Stomach (tissue), 9 donors: ENCODE results near the gene WDR59. TPM values are rescaled to one million over a fixed set of nuclear protein-coding genes. Genes with fewer than 3 reads are reported as not detected.

Experiments used
- DNase-seq, 2 donors: peaks; one replicate each; pipeline versions ENCODE4 v3.0.0 to v3.0.0-alpha.2; 2013 to 2019
- H3K27ac ChIP-seq, 5 donors: fragments of 200-600 bp in 4 of 5; sonication (generic) in 4 of 5; one replicate each; pipeline ENCODE4 v1.5.1; 2013 to 2019; ENCODE audit warnings: mild to moderate bottlenecking in 1 of 5, moderate library complexity in 1 of 5
- H3K27me3 ChIP-seq, 3 donors: fragments of 200-600 bp; sonication (generic); one replicate each; pipeline ENCODE4 v1.5.1; 2017 to 2019; ENCODE audit warnings: mixed run types in 1 of 3
- H3K36me3 ChIP-seq, 4 donors: fragments of 200-600 bp; sonication (generic); 1 replicate in 3 of 4; 2 replicates in 1 of 4; pipeline ENCODE4 v1.5.1; 2016 to 2019
- H3K4me1 ChIP-seq, 4 donors: fragments of 200-600 bp; sonication (generic); one replicate each; pipeline ENCODE4 v1.5.1; 2016 to 2019
- H3K4me3 ChIP-seq, 4 donors: fragments of 200-600 bp; sonication (generic) in 3 of 4; one replicate each; pipeline ENCODE4 v1.5.1; 2016 to 2019; ENCODE audit warnings: mild to moderate bottlenecking in 1 of 4
- H3K9me3 ChIP-seq, 4 donors: fragments of 200-600 bp; sonication (generic); one replicate each; pipeline ENCODE4 v1.5.1; 2016 to 2019
- CTCF ChIP-seq, 7 experiments: fragments of 450-650 bp in 4 of 7; fragments of 200-600 bp in 3 of 7; sonication (generic) in 3 of 7; IDR thresholded peaks; one replicate each; pipeline ENCODE4 v1.5.1; 2016 to 2019; ENCODE audit warnings: antibody characterized with exemption in 7 of 7, control low read depth in 2 of 7, mild to moderate bottlenecking in 1 of 7
- EP300 ChIP-seq: sonication (generic); formaldehyde crosslinking; IDR thresholded peaks from one replicate; pipeline ENCODE4 v1.6.1; 2017; ENCODE audit warnings: antibody characterized with exemption
- POLR2A ChIP-seq, 4 donors: fragments of 450-650 bp; IDR thresholded peaks; one replicate each; pipeline ENCODE4 v1.6.1; 2016; ENCODE audit warnings: antibody characterized with exemption in 4 of 4, control low read depth in 2 of 4, mild to moderate bottlenecking in 1 of 4, moderate library complexity in 1 of 4
- POLR2AphosphoS5 ChIP-seq, 3 donors: sonication (generic); formaldehyde crosslinking; IDR thresholded peaks; one replicate each; pipeline ENCODE4 v1.6.1; 2016; ENCODE audit warnings: antibody characterized with exemption in 3 of 3
- WGBS, 5 donors: extraction: QIAGEN DNeasy Blood & Tissue Kit in 3 of 5; methylation state at CpG; one replicate each; pipeline versions ENCODE4 v1.1.5 to v1.1.7; 2013 to 2018; 5-methylcytosine and 5-hydroxymethylcytosine counted together
- intact Hi-C: fragments of 100-400 bp; cut with DNase I; formaldehyde crosslinking; loops from one replicate; pipeline ENCODE4 v1.15.1; 2023; ENCODE audit warnings: low total_unique reads
- polyA plus RNA-seq, 3 donors: library from polyadenylated mRNA; stranded (reverse); fragments of 200-250 nt; gene quantifications; one replicate each; pipeline ENCODE4 v1.2.3, GENCODE V29; 2013
- total RNA-seq, 5 donors: library from RNA; depleted of rRNA; stranded (reverse); fragments of >200 nt; gene quantifications; one replicate each; pipeline versions ENCODE4 v1.1.0 to v1.2.3, GENCODE V29; 2014 to 2016
- donor health status: healthy with polysubstance abuse.
- donor health status: Bipolar disorder and iron deficiency.
- donor health status: healthy.

WDR59 gene
- total and polyA plus RNA-seq, 8 donors, result 12.1 to 266 (median 30.2) TPM

GRCh38 chr16:74832228-74832627 is 152.7 kb downstream of the WDR59 start:
- no peak overlapping the region for H3K4me3 ChIP-seq
- H3K27ac ChIP-seq, result no peak overlapping the region
- DNase-seq, result no peak
- peaks cover 0 to 17% (median 9%) of the 10 kb centered on the region in 4 donors for H3K9me3 ChIP-seq
- peaks cover 0 to 7% (median 3%) of the 10 kb centered on the region in 4 donors for H3K4me1 ChIP-seq
- 67 to 83% (median 74%) methylated on average over 5 of the region's 5 CpGs for whole genome bisulfite sequencing, 5 donors
- no peaks in the 10 kb centered on the region for H3K27me3 ChIP-seq
- no peaks in the 10 kb centered on the region for H3K36me3 ChIP-seq
- intact Hi-C loops, result no loop called here
- TF ChIP-seq POLR2A (IDR thresholded peaks at IDR 0.05), result no peak
- no peak for TF ChIP-seq POLR2AphosphoS5 (IDR thresholded peaks at IDR 0.05)
- TF ChIP-seq EP300, result no peak
- TF ChIP-seq CTCF (IDR thresholded peaks at IDR 0.05), result no peak

GRCh38 chr16:74831467-74831866 is 153.5 kb downstream of the WDR59 start:
- DNase-seq, result no peak
- no peak overlapping the region for H3K27ac ChIP-seq
- peaks cover 0 to 17% (median 9%) of the 10 kb centered on the region in 4 donors for H3K9me3 ChIP-seq
- intact Hi-C loops, result no loop called here
- no peak for TF ChIP-seq EP300
- no peak for TF ChIP-seq CTCF (IDR thresholded peaks at IDR 0.05)
- no peak for TF ChIP-seq POLR2A (IDR thresholded peaks at IDR 0.05)
- TF ChIP-seq POLR2AphosphoS5 (IDR thresholded peaks at IDR 0.05), result no peak
- 86 to 93% (median 89%) methylated on average over 5 of the region's 5 CpGs for WGBS, 5 donors
- no peaks in the 10 kb centered on the region for H3K27me3 ChIP-seq
- H3K4me3 ChIP-seq, result no peak overlapping the region
- peaks cover 0 to 10% (median 2%) of the 10 kb centered on the region in 4 donors for H3K4me1 ChIP-seq
- H3K36me3 ChIP-seq, result no peaks in the 10 kb centered on the region

- no peak overlapping the region for H3K27ac ChIP-seq
- WGBS, 5 donors, result 65 to 74% (median 71%) methylated on average over 3 of the region's 3 CpGs
- no peak overlapping the region for H3K4me3 ChIP-seq
- TF ChIP-seq POLR2A (IDR thresholded peaks at IDR 0.05) (no peak), EP300 (no peak), POLR2AphosphoS5 (IDR thresholded peaks at IDR 0.05) (no peak), CTCF (IDR thresholded peaks at IDR 0.05) (no peak)
- no peaks in the 10 kb centered on the region for H3K36me3 ChIP-seq
- H3K4me1 ChIP-seq, result peaks cover 0 to 10% (median 4%) of the 10 kb centered on the region in 4 donors
- H3K27me3 ChIP-seq, result no peaks in the 10 kb centered on the region
- H3K9me3 ChIP-seq, result peaks cover 0 to 17% (median 9%) of the 10 kb centered on the region in 4 donors
- DNase-seq, result no peak
- intact Hi-C loops, result no loop called here
These were observed 154.3 kb downstream of the WDR59 start for GRCh38 chr16:74830648-74831047.

- H3K9me3 ChIP-seq, result peaks cover 0 to 17% (median 9%) of the 10 kb centered on the region in 4 donors
- intact Hi-C loops, result no loop called here
- no peaks in the 10 kb centered on the region for H3K27me3 ChIP-seq
- H3K4me1 ChIP-seq, result peaks cover 0 to 10% (median 4%) of the 10 kb centered on the region in 4 donors
- no peak overlapping the region for H3K4me3 ChIP-seq
- no peak for TF ChIP-seq POLR2AphosphoS5 (IDR thresholded peaks at IDR 0.05)
- no peak for TF ChIP-seq CTCF (IDR thresholded peaks at IDR 0.05)
- no peak for TF ChIP-seq EP300
- no peak for TF ChIP-seq POLR2A (IDR thresholded peaks at IDR 0.05)
- no peak overlapping the region for H3K27ac ChIP-seq
- no peaks in the 10 kb centered on the region for H3K36me3 ChIP-seq
- WGBS, 5 donors, result 76 to 83% (median 78%) methylated on average over 5 of the region's 5 CpGs
- DNase-seq, result no peak
These were observed 155.3 kb downstream of the WDR59 start for GRCh38 chr16:74829637-74830036.
